HG02885 (cell line): ENCODE results near the gene ATP9B.
A peak's percentile ranks its signal among the peaks of the same experiment; 100 is the strongest.

ENCODE experiments used
- ATAC-seq: cut with Tn5 transposase; IDR thresholded peaks from one replicate; pipeline ENCODE4 v1.9.1; 2021; ENCODE audit warnings: mild to moderate bottlenecking; ENCODE audit not compliant: unreplicated experiment, poor library complexity

The ATP9B gene

GRCh38 chr18:79387214-79387613 lies 318.0 kb downstream of the ATP9B start:
- ATAC-seq: no peak

GRCh38 chr18:79387615-79388014 lies 318.4 kb downstream of the ATP9B start:
- no peak for ATAC-seq

GRCh38 chr18:79388043-79388442 lies 318.8 kb downstream of the ATP9B start:
- ATAC-seq: no peak

DNA sequence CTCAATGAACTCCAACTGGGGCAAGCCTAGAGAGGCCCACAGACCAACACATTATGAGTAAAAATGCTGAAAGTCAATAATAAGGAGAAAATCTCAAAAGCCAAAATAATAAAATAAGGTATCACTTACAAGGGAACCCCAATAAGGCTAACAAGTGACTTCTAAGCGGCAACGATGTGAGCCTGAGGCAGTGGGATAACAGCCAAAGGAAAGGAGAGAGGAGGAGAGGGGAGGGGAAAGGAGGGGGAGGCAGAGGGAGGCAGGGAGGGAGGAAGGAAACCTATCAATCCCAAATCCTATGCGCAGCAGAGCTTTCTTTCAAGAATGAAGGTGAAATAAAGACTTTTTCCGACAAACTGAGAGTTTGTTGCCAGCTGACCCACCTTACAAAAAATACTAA lies 320.5 kb downstream of the ATP9B start:
- no peak for ATAC-seq

DNA sequence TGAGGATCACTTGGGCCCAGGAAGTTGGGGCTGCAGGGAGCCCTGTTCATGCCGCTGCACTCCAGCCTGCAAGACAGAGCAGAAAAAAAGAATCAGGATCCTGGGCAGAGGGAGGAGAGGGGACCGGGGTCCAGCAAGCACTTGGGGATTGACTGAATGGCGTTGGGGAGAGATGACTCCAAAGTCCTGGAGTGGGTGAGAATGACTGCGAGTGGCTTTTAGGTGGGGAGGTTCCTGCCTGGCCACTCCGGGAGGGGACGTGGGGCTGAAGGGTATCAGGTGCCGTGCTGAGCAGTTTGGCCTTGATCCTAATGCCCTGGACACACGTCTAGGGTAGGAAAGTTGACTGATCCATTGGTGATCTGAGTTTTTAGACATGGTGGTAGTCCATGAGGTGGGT lies 323.0 kb downstream of the ATP9B start:
- ATAC-seq: no peak

DNA sequence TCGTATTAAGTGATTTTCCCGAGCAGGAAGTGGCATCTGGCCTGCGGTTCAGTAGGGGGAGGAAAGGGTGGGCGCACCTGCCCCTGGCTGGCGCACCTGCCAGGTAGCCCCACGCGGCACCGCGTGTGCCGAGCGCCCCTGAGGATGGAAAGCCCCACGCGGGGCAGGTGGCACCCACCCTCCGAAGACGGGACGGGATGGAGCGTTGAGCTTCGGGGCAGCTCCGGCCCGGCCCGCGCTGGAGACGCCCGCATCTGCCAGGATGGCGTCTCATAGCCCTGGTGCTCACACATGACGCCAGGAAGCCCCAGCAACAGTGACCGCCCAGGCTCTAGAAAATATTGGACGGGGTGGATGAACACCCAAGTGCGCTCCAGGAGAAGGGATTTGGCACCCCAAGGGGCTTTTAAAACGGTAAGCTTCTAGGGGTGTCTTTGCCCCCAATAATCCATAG lies 324.0 kb downstream of the ATP9B start:
- no peak for ATAC-seq

- ATAC-seq: peak; percentile 23
Measured at GRCh38 chr18:79393635-79394533, 324.7 kb downstream of the ATP9B start.

- no peak for ATAC-seq
Measured at GRCh38 chr18:79394534-79395307, 325.5 kb downstream of the ATP9B start.

GRCh38 chr18:79395308-79395640 lies 326.1 kb downstream of the ATP9B start:
- ATAC-seq: no peak

DNA sequence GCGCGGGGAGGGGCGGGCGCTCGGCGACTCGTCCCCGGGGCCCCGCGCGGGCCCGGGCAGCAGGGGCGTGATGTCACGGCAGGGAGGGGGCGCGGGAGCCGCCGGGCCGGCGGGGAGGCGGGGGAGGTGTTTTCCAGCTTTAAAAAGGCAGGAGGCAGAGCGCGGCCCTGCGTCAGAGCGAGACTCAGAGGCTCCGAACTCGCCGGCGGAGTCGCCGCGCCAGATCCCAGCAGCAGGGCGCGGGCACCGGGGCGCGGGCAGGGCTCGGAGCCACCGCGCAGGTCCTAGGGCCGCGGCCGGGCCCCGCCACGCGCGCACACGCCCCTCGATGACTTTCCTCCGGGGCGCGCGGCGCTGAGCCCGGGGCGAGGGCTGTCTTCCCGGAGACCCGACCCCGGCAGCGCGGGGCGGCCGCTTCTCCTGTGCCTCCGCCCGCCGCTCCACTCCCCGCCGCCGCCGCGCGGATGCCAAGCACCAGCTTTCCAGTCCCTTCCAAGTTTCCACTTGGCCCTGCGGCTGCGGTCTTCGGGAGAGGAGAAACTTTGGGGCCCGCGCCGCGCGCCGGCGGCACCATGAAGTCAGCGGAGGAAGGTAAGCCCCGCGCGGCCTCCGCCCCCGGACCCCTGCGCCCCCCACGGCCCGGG lies 326.7 kb downstream of the ATP9B start, which contains the start of gene NFATC1:
TSS of gene NFATC1 (plus strand) at position 170 of the 644 bp plus-strand sequence. CDS start at position 465, 295 bp downstream.
- ATAC-seq: peak; percentile 30

DNA sequence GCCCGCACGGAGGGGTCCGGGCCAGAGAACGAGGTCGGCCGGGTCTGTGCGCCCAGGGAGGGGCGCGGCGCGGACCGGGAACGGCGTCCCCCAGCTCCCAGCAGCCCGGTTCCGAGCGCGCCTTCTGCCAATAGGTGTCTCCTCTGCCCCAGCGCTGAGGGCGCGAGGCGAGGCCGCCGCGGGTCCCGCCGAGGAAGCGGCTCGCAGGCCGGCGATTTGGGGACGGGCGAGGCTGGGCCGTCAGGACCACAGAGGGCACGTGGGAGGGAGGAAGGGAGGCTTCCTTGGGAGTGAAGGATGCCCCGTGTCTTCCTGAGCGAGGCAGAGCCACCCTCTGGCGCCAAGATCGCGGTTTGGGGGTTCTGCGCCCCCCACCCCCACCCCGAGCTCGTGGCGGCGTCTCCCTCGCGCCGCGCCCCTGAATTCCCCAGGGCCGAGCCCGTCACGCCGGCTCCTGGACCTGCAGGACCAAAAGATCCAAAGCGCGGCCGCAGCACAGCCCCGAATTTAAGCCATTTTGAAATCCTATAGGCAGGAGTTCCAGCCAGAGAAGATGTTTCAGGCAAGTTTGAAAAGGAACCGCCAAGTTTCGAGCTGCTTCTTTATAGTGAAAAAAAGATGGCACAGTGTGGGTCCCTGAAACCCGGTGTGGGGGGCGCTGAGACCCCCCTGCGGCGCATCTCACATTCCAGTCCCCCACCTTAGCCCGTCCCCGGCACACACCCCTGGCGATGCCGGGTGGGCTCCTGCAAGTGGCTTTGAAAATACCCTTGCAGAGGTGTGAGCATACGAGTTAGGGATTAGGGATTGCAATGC lies 327.4 kb downstream of the ATP9B start:
- ATAC-seq: peak; percentile 31

DNA sequence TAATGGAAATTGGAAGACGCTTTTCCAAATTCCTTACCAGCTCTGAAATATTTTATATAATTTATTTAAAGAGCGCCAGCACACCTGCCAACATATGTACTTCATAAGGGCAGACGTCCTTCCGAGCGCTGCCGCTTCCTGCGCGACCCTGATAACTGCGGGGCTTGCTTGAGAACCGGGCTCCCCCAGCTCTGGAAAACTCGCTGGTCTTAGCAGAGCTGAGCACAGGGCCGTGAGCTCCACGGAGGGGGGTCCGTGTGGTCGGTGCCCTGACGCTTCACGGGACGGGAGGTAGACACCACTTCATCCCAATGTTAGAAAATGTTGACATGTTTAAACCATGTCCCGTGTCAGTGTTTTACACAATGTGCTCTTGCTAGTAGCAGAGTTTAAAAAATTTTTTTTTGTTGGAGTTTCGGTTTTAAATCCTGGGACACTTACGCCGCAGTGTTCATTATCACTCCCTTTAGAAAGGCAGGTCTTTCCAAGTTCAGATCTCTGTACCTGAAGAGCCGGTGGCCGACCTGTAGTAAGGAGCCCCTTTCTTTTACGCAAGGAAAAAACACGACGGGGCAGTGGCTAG lies 328.1 kb downstream of the ATP9B start:
- no peak for ATAC-seq

DNA sequence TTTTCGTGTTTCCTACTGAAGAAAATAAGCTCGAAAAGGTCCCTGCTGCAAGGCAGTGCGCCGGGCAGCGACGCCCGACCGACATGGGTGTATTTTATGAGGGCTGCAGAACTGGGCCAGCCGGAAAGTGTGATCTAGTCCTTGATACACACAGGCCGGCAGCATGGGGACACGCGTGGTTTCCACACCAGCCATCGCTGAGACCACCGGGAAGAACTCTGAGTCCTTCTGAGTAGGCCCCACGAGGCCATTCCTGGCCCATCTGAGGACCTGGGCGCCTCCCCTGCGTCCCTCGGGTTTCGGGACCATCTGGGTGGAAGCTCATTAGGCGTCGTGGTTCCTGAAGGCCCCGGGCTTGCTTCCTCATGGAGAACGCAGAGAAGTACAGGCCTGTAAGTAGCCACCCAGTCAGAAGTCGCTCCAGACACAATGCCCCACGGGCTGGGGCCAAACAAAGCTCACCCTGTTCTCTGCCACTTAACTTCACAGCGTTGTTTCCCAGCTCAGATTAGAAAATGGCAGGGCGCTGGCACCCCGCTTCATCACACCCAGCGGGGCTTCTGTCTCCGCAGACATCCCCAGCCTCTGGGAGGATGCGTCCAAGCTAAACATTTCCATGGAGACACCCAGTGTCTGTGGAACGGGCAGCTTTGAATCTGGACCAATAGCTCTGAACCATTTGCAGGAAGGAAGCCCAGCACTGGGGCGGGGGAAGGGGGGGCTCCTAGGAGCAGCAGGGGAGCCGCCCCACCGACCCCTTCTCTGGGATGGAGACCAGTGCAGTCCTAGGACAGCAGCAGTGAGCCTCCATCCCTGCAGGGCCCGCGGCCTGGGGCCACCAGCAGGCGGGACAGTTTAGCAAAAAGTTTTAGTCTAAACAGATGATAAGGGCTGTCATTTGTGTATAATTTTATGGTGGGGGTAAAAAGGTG lies 328.9 kb downstream of the ATP9B start:
- ATAC-seq: no peak

- peak; percentile 16 for ATAC-seq
Measured at GRCh38 chr18:79399275-79400081, 330.3 kb downstream of the ATP9B start.

GRCh38 chr18:79400091-79400590 lies 330.9 kb downstream of the ATP9B start:
- peak; percentile 22 for ATAC-seq

DNA sequence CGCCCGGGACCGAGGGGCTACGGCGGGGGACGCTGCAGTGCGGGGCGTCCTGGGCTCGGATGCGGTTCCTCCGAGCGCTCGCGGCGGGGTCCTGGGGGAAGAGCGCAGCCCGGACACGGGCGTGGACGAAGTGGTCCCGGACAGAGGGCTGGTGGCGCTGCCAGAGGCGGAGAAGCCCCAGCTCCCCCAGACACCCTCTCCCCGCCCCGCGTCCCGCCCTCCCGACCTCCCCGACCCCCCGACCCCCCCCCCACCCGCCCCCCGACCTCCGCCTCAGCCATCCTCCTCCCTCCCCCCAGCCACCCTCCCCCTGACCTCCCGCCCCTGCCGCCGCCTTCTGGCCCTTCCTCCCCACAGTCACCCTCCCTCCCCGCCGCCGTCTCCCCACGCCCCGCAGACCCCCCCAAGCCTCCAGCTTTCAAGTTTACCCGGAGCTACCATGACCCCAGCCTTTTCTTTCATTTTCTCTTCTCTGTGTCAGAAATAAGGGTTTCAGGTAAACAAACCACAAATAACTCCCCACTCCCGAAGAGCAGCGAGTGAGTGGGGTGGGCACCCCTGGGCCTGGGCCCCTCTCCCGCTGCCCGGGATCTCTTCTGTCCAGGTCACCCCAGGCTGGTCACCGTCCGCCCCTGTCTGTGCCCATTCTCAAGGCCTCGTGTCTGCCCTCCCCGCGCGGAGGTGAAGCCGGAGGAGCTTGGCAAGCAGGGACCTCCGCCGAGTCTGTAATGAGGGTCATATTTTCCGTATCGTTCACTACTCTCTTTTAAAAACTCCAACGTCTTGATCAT lies 331.6 kb downstream of the ATP9B start:
- no peak for ATAC-seq
